HG02852 (cell line): ENCODE results near the gene SLC33A1.
A peak's percentile ranks its signal among the peaks of the same experiment; 100 is the strongest.
"Not testable (repeated sequence)": the region's sequence is repeated elsewhere in the genome, so short reads cannot be mapped to it uniquely, and the experiment has no call there.

Source experiments
- ATAC-seq: cut with Tn5 transposase; IDR thresholded peaks from one replicate; pipeline ENCODE4 v1.9.1; 2021; ENCODE audit warnings: mild to moderate bottlenecking, moderate library complexity; ENCODE audit not compliant: unreplicated experiment

The SLC33A1 gene

DNA sequence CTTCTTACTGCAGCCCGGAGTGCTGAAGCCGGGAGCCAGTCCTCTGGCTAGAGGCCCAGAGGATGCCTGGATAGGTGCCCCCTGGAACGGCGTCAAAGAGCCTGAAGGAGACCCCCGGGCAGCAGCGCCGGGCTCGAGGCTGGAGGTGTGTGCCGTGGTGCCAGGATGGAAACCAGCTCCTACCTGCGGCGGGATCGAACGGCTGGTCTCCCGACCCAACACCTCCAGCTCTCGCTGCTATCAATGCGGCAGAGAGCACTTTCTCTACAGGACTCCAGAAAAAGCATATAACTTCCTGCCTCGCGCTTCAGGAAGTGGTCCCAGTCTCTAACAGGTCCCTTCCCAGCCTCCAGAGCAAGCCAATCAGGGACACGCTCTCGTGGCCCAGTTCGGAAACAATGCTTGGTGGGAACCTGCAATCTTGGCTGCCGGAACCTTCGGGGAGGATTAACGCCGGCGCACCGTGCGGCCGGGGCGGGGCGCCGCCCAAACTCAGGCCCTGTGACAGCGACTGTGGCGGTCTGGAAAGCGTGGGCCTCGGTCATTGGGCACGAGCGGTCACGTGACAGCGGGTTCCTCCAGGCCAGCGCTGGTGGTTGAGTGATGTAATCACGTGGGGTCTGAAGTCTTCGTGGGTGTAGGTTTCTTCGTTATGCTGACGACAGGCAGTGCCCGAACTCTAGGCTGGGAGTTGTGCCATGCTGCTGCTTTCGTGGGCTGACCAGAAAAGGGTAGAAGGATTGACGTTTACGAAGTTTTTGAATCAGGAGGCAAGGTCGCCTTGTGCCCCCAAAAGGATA is at the start of gene SLC33A1:
SLC33A1 (minus strand) TSS at position 287 of the 800 bp plus-strand sequence. CDS start 430 bp downstream, outside the sequence.
- peak; percentile 93 for ATAC-seq

DNA sequence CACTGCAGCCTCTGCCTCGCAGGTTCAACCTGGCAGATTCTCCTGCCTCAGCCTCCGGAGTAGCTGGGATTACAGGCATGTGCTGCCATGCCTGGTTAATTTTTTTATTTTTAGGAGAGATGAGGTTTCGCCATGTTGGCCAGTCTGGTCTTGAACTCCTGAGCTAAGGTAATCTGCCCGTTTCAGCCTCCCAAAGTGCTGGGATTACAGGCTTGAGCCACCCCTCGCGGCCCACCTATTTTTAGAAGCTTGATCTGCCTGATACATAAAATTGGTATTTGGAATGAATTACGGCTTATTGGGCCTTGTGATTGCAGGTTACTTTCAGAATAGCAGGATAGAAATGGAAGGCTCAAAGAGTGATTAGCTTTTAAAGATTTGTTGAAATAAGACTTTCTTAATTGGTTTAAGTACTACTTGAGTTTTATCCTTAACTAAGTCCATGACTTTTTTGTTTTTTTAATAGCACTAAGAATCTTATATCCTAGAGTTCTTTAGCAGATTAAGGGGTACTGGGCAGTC is 41.2 kb upstream of the SLC33A1 start:
- no peak for ATAC-seq

DNA sequence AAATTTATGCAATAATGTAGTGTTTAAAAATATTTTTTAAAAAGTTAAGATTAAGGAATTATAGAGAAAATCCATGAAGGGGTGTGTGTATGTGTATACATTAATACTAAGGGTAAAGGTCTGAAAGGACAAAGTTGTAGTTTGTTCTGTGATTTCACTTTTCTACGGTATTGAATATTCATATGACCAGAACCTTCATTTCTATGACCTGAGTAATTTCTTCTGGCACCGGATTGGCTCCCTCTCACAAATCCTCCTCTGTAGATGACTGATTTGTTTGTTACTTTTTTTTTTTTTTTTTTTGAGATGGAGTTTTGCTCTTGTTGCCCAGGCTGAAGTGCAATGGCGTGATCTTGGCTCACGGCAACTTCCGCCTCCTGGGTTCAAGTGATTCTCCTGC is 37.1 kb upstream of the SLC33A1 start:
- no peak for ATAC-seq

DNA sequence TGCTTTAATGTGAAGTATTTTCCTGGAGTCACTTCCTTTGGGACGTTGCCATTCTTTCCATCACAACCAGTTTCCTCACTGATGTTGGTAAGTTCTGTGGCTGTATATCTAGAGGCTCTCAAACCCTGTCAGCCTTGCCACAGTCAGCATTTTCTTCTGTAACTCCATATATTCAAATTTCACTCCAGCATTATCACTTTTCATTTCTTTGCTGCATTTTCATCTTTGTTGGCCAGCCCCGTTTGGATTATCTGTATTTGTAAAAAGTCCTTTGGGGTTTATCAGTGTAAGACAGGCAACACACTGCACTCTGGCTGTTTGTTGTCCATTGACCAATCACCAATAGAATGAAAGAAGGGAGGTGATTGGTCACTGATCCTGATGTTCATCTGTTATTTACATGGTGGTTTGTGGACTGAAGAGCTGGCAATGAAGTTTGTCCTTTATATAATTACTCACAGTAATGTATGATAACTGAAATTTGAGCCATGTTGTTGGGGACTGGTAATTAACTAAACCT is 36.5 kb upstream of the SLC33A1 start:
- ATAC-seq, result peak; percentile 60

DNA sequence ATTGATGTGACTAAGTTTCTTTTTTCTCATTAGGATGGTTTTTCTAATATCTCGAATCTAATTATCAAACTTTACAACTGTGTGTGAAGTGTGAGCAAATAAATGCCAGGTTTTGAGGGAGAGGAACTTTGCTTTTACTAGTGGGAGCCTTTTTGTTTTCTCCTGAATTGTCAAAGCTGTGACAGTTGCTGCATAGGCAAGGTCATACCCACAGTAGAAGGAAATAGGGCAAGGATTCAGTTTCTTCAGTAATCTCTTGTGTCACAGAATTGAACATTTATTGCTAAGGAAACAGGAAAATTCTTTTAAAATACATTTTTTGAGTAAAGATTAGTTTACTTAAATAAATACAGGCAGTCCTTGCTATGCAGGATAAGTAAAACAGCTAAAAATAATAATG is 35.7 kb upstream of the SLC33A1 start:
- ATAC-seq, result no peak

DNA sequence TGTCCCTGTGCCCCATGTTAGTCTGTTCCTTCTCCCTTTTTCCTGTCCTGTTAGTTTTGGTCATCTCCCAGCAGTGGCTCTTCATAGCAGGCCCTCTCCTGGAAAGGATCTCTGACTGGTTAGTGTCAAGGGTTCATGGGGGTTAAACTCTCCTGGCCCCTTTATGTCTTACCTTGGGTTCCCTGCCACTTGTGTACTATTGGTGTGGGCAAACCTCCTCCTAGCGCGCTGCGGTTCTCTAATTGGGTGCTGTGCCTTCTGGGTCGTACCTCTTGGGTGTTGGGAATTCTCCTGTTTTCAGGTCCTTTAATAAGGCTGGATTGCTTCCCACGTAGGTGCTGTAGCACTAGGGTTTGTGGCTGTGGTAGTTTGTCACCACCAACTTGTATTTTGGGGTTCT is 35.0 kb upstream of the SLC33A1 start:
- no peak for ATAC-seq

DNA sequence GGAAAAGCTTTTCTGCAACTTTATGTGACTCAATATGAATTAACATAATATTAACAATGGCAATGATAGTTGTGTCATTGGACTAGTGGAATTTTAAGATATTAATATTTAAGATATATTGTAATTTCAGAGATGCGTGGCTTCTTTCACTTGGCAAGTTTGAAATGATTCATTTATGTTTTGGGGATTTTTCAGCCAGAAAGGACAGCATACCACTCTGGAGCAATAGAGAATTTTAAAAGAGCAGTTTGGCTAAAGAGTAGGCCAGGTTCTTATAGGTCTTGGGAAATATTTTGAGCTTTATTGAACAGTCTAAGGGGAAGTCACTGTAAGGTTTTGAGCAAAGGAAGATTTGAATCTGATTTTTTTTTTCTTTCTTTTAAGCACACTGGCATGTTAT is 32.7 kb upstream of the SLC33A1 start:
- no peak for ATAC-seq

DNA sequence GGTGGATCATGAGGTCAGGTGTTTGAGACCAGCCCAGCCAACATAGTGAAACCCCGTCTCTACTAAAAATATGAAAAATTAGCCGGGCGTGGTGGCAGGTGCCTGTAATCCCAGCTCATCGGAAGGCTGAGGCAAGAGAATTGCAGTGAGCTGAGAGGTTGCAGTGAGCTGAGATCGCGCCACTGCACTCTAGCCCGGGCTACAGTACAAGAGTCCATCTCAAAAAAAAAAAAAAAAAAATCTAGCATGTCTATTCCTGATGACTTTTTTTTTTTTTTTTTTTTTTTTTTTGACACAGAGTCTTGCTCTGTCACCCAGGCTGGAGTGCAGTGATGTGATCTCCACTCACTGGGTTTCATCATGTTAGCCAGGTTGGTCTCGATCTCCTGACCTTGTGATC is 32.1 kb upstream of the SLC33A1 start:
- not testable (repeated sequence) for ATAC-seq

DNA sequence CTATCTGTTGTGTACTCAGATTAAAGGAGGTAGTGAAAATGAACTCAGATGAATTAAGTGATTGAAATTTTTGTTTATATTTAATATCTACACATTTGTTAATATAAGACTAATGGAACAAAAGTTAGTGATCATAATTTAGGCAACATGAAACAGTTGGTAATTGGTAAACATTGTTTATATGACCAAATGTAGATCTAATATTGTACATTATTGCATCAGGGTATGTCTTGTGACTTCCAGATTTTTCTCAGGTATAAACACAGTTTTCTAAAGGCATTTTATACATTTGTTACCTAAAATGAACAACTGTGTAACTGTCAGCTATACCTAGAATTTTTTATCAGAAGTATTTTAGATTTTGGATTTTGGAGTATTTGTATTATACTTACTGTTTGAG is 31.1 kb upstream of the SLC33A1 start:
- ATAC-seq, result no peak

DNA sequence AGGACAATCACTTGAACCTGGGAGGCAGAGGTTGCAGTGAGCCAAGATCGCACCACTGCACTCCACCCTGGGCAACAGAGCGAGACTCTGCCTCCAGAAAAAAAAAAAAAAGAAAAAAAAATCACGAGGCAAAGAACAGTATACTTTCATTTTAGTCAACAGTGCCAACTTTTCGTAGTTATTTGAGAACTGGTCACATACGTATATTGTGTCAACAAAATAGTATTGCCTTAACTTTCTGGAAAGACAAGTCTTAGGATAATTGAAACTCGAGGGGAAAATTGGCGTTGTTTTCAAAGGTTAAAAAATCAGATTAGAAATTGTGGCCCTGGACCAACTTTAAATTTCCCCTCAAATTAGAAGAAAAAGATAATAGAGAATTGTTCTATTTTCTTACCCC is 30.1 kb upstream of the SLC33A1 start:
- no peak for ATAC-seq

DNA sequence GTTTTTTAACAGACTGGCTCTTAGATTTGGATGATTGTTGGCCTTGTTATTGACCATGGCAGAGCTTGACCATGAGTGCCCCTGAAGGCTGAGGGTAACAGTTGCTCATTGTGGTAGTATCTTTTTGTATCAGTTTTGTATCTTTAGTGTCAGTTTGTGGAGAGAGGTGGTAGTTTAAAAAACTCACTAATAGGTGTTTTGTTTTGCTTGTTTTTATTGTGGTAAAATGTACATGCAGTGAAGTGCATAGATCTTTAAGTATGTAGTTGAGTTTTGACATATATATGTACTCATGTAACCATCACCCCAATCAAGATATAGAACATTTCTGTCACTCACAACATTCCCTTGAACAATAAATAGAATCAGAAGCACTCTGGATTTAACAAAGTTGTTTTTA is 26.1 kb upstream of the SLC33A1 start:
- no peak for ATAC-seq

DNA sequence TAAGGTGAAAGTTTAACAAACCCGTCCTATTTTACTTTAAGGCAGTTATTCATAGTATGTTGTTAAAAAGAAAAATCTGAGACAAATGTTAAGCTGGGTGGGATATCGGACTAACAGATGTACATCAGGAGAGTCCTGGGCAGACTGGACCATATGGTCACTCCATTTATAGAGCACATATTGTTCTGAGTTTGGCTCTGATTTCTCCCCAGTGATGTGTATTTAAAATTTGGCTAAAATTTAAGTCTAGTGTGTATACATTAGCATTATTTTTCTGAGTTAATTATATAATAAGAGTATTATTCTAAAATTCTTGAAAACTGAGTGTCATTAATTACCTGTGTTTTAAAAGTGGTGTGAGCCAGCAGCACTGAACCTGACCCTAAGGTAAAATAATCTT is 22.3 kb upstream of the SLC33A1 start:
- ATAC-seq, result no peak

DNA sequence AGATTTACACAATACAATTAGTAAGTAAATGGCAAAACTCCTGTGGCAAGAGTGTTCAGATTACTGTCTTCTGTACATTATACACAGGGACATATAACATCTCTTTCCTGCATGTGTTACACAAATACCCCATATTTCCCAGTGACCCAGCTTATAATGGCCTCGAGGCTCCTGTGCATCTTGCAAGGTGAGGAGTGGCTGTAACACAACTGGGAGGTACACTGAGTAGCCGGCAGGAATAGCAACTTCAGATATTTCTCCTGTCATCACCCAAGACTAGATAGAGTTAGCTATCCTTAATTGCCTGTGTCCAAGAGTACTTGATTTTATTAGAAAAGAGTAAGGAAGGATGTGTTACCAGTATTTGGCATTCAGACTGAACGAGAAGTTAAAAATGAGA is 21.8 kb upstream of the SLC33A1 start:
- ATAC-seq, result no peak

DNA sequence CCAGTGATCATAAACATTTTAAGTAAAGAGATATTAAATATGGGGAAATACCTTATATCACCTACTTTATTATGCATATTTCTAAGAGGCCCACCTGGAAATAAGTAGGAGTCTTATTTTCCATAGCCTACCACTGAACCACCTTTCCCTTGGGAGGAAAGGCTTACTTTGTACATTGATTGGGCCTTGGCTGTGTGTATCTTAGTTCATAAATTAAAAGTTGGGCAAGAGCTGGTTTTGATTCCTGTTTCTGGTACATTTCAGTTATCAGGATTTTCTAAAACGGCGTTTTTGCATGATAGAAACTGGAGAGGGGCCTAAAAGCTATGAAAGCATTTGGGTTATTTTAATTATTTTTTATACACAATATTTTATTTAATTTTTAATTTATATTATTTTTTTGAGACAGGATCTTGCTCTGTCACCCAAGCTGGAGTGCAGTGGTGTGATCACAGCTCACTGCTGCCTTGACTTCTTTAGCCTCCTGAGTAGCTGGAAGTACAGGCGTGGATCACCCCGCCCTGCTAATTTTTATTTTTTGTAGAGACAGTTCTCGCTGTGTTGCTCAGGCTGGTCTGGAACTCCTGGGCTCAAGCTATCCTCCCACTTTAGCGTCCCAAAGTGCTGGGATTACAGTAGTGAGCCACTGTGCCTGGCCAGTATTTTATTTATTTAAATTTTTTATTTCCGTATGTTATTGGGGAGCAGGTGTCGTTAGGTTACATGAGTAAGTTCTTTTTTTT is 18.8 kb upstream of the SLC33A1 start:
- no peak for ATAC-seq

DNA sequence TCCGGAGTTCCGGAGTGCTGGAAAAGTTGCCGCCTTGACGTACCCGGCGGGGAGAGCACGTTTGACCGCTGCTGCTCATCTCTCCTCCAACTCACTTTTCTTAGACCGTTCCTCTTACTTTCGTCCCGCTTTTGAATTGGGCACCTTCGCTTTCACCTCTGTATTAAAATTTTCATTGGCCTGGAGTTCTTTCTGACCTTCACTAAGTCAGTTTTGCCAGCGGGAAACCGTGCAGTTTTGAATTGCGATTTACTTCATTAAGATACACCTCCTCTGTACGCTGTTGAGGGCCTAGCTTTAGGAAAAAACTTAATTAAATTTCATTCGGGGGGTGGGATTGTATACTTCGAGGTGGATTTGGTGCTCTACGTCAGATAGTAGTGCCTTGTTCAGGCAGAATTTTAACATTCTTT is 17.5 kb upstream of the SLC33A1 start:
- peak; percentile 1 for ATAC-seq

DNA sequence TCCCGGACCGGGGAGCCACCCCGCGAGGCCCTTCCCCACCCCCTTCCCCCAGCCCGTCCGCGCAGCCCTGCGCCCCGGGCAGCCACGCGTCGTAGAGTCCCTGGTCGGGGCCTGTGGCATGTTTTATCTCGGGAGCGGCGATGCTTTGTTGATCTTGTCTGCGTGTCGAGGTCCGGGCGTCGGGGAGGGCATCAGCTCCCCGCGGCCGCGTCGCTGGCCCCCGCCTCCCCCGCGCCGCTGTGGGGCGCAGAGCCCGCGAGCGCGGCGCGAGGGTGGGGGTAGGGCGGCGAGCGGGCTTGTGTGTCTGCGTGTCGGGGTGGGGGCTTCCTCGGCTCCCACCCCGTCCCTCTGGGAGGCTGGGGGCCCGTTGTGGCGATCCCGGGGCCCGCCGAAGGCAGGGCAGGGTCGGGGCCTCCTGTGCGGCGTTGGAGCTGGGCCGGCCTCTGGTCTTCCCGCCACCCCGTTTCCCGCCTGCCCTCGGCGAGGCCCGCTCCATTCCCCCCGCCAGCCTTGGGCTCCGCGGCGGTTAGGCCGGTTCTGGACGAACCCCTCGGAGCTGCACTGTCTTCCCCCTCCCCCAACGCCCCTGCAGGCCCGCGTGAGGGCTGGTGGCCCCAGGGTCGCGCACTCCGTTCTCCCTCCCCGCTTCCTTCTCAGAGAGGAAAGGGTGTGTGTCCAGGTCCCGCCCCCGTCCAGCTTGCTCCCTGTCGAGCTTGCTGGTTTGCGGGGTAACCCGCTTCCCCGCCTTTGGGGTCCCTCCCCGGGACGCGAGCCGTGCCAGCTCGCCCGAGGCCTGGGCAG is 16.9 kb upstream of the SLC33A1 start:
- peak; percentile 27 for ATAC-seq

DNA sequence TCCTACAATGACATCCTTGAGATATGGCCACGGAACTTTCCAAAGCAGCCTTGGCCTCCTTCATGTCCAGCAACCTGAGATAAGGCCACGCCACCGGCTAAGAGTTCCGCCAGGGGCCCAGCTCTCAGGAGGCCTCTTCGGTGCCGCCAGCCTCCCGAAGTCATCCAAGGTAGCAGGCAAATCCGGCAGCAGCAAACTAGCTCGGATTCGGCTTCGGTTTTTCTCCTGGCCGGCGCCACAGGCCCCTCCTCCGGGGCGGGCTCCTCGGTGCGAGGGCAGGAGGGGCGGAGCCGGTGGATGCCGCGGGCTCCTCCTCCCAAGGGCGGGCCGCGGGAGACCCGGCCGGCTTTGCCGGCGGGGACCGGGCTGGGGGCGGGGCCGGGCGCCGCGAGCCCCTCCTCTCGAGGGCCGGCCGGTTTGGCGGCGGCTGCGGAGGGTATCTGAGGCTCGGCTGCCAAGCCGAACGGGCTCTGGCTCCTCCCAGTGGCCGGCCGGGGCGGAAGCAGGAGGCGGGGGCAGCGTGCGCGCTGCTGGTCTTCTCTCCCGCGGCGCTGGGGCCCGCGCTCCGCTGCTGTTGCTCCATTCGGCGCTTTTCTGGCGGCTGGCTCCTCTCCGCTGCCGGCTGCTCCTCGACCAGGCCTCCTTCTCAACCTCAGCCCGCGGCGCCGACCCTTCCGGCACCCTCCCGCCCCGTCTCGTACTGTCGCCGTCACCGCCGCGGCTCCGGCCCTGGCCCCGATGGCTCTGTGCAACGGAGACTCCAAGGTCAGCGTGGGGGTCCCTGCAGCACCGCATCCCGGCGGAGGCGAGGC is 16.1 kb upstream of the SLC33A1 start, which contains the start of gene GMPS:
GMPS (plus strand) TSS at position 518 of the 812 bp plus-strand sequence; CDS start at position 739, 221 bp downstream.
- peak; percentile 87 for ATAC-seq

DNA sequence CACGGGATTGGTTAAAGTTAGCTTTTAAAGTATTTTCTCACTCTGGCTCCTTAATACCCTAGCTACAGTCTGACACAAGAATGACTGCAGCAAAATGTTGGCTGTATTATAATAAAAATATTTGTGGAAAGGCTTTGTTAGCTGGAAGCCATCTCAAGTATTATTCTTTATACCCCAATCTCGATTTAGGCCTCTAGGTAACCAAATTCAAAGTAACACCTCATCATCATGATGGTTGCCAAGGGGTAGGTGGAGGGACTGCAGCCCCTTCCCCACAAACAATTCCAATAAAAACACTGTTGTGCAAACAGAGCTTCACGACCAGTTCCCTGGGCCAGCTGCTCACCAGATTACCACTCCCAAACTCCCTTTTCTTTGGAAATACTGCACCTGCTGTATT is 15.5 kb upstream of the SLC33A1 start:
- ATAC-seq, result no peak

DNA sequence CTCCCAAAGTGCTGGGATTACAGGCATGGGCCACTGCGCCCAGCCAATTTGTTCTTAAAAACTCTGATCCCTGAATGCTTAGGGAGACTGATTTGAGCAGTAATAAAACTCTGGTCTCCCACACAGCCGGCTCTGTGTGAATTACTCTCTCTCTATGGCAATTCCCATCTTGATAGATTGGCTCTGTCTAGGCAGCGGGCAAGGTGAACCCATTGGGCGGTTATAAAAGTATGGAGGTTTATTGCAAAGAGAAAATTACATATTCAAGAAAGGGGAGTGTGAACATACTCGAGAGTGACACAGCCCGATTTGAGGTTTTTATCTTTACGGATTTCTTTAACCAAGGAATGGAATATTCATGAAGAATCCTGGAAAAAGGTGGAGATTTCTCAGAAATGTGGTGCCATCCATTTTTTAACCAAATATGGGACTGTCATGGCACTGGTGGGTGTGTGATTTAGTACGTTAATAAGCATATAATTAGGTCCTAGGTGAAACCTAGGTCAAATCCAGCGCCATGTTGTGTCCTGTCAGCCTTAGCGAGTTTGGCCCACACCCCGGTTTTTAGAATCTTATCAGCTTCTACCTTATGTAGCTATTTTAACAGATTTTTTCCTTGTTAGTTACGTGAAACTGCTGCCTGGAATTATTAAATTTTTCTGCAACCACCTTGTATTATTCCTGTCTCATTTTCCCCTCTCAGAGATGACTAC is 9.0 kb upstream of the SLC33A1 start:
- no peak for ATAC-seq
